AG08395 (cell line): ENCODE results near the gene TAF5L.
A peak's percentile ranks its signal among the peaks of the same experiment; 100 is the strongest.
"Not testable (repeated sequence)": the region's sequence is repeated elsewhere in the genome, so short reads cannot be mapped to it uniquely, and the experiment has no call there.

Experiments
- DNase-seq: peaks from one replicate; pipeline ENCODE4 v3.0.0; 2012; ENCODE audit warnings: mixed read lengths, low spot score

The TAF5L gene

DNA sequence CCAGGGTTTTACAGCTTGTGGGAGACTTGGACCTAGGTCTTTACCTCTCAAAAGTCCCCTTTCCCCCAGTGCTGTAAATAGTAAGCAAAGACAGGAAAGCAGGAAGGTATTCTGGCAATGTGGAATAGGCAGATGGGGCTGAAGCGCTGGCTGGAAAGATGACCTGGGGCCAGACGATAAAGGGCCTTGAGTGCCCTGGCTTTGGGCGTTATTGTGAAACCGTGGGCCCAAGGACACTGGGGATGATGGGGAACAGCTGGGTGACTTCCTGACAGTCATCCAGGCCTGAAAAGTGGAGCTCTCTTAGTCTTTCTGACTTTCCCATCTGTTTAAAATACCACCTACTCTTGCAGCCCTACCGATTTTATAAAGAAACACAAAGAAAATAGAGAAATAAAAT, 16.5 kb upstream of the TAF5L start:
- DNase-seq, result no peak

DNA sequence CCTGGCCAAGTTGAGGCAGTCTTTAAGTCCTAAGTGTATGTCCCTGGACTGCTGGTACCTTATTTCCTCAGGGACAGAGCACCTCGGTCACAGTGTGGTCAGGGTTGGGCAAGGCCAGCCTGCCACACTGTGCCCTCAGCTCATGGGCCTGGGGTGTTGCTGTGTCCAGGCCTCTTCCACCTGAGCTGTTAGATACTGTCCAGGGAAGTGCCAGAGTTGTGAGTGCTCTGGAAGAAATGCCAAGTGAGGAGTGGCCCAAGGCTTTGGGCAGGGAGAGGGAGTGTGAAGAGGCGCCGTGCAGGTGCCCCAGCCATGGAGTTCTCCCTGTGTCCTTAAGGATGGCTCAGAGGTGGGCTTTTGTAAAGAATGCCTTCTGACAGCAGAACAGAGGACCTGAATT, 15.4 kb upstream of the TAF5L start:
- no peak for DNase-seq

DNA sequence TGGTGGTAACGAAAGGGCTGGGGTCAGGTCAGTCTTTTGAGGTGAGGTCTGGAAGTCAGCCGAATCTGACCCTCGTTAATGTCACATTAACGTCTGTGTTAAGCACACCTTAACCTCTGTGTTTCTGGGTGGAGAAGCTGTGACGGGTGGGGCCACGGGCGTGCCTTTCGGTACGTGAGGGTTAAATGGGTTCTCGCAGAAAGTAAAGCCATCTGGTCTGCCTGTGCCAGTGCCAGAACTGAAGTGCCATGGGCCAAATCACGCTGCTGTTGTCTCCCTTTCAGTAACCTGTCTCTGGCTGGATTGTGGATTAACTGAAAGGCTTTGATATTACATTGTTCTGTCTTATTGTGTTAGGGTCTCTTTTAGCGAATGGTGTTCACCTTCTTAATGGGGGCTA, 14.5 kb upstream of the TAF5L start:
- no peak for DNase-seq

DNA sequence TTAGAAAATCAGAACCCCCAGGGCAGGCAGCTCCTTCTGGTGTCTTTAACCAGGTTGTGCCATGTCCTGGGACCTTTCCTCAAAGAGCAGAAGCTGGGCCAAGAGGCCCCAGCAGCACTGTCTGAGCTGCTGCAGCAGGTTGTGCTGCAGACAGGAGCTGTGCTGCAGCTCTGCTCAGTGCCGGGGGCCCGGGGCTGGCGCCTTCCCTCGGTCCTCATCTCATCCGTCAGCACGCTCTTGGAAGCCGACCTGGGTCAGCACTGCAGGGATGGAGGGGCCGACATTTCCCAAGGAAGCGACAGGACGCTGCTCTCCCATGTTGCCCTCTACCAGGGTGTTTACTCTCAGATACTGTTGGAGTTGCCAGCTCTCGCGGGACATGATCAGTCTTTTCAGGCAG, 11.8 kb upstream of the TAF5L start:
- DNase-seq, result no peak

DNA sequence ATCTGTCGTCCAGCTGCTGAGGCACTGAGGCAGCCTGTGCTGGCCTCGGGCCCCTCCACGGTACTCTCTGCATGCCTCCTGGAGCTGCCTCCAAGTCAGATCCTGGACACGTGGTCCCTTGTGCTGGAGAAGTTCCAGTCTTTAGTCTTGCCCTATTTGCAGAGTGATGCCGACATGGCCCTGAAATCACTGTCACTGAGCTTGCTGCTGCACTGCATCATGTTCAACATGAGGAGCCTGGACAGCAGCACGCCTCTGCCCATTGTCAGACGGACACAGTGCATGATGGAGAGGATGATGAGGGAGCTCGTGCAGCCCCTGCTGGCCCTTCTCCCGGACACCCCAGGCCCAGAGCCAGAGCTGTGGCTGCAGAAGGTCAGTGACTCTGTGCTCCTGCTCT, 10.1 kb upstream of the TAF5L start:
- no peak for DNase-seq

DNA sequence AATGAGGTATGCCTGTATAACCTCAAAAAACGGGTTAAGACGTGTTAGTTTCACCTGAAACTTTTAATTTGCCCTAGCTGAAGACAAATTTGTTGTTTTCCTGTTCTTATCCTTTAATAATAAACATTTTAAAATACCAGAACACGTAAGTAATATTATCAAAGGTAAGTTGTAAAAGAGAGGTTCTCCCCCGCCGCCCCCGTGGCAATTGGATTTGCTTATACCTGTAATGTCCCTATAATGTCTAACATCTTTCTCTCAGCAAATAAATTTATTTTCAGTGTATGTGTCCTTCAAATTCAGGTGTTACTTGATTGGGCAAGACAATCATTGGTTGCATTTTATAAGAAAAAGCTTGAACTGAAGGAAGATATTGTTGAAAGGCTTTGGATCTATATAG, 6.0 kb upstream of the TAF5L start:
- no peak for DNase-seq

DNA sequence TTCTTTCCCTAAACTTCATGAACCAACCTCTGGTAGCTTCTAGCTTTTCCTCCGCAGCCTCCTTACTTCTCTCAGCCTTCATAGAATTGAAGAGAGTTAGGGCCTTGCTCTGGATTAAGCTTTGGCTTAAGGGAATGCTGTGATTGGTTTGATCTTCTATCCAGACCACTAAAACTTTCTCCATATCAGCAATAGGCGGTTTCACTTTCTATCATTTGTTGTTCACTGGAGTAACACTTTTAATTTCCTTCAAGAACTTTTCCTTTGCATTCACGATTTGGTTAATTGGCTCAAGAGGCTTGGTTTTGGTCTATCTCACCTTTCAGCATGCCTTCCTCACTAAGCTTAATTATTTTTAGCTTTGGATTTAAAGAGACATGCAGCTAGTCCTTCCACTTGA, 5.2 kb upstream of the TAF5L start:
- DNase-seq, result no peak

DNA sequence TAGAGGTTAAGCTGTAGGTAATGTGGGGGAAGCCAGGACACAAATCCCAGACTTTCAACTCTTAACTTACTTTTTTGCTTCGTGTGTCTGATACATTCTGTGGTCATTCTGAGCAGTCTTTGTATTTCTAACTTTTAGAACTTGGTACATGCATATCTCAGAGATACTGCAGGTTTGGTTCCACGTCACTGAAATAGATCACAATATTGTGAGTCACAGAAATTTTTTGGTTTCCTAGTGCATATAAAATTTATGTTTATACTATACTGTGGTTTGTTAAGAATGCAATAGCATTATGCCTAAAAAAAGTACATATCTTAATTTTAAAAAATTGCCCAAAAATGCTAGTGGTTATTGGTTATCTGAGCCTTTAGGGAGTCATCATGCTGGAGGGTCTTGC, 3.3 kb upstream of the TAF5L start:
- DNase-seq, result no peak

DNA sequence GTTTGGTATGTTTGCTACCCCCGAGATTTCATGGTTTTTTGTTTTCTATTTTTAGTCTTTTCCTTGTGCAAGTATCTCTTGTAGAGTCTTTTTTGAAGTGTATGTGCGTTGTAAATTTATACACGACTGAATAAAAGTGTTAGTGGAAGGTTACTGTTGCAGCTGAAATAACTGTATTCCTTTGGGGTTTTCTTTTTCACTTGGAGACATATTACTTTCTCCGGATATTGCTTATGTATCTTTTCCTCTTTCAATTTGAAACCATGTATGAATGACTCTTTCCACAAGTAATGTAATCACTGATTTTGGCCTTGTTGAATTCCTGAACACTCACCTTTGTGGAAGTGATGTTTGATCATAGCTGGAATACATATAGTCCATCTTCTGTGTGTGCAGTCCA, 1.1 kb upstream of the TAF5L start:
- no peak for DNase-seq

DNA sequence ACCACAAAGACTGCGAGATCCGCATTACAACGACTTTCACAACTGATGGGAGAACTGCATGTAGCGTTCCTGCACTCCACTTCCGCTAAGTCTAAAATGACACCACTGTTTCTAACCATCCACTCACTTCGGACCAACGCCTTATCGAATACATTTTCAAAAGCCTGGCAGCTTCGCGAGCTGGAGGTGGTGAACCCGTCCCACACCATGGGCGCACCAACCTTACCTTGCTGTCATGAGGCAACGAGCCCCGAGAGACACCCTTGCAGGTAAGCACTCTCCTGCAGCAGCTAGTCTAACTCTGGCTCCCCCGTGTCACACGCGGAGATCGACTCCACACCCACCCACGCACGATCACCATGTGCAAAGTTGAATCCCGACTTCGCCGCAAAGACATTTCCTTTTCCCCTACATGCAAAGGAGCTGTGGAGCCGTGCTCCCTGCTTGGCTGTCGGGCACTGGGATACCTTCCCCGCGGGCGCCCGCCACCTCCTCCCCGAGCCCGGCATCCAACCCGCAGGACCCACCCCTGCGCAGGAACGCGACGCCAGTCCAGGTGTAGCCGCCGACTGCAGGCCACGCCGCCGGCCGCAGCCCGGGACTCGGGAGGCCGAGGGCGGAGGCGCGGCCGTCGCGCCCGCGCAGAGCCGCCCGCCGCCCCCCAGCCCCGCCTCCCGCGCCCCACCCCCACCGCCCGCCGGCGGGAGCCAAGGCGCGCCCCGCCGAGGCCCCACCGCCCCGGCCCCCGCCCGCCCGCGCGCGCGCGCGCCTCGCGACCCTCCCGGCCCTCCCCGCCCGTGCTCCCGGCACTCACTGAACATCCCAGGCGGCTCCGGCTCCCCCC, 629 bp downstream of the TAF5L start:
- DNase-seq, result peak; percentile 67

DNA sequence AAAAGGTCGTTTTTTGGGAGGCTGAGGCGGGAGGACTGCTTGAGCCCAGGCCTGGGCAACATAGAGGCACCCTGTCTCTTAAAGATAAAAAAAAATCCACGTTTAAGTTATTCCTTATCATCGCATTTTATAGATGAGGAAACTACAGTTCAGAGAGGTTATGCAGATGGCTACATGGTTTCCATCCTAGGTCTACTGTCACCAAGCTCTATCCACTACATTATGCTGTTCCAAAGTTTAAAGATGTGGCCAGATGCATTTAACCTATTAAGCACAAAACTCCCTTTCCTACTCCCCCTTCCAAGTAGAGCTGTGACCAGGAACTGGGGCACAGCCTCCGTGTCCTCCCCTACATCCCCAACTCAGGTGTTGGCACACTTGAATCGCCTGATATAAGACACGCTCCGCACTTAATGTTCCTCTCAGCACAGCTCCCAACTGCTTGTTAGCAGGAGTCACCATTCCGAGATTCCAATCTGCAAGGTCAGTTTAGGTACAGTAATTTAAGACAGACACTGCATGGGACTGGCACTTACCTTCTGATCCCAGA, 1.3 kb downstream of the TAF5L start:
- DNase-seq, result no peak

DNA sequence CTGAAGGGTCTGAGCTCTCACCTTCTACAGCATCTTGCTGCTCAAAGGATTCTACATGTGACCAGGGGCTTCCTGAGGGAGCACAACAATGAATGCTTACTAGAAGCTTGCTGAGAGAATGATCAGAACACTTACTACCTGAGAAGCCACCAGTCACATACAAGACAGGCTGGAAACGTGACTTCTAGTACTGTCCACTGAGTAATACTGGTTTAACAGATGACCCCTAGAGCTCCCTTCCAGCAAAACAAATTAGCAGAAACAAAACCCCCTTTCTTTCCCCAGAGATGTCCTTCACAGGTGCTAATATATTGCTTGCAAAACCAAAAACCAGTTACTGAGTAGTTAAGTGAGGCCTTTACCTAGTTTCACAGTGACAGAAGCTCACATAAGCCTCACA, 2.1 kb downstream of the TAF5L start:
- no peak for DNase-seq

DNA sequence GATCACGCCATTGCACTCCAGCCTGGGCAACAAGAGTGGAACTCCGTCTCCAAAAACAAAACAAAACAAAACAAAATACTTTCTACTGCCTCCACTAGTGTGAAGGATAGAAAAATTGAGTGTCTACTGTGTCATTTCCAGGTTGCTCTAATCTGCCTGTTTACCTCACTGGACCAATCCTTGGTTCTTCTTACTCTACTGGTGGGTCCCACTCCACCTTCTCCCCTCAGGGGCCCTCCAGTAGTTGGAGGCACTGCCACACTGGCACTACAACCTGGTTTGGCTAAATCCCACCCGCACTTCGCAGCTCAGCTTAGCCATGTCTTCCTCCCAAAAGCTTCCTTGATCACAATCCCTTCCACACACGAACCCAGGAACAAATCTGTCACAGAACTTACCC, 2.7 kb downstream of the TAF5L start:
- DNase-seq, result no peak

DNA sequence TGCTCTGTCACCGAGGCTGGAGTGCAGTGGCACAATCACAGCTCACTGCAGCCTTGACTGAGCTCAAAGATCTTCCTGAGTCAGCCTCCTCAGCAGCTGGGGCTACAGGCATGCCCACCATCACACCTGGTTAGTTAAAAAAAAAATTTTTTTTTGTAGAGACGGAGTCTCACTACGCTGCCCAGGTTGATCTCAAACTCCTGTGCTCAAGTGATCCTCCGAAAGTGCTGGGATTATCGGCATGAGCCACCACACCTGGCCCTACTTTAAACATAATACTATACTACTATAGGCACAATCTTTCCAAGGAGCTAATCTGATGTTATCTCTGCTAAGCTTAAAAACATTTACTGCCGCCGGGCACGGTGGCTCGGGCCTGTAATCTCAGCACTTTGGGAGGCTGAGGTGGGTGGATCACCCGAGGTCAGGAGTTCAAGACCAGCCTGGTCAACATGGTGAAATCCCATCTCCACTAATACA, 3.2 kb downstream of the TAF5L start:
- DNase-seq, result not testable (repeated sequence)

DNA sequence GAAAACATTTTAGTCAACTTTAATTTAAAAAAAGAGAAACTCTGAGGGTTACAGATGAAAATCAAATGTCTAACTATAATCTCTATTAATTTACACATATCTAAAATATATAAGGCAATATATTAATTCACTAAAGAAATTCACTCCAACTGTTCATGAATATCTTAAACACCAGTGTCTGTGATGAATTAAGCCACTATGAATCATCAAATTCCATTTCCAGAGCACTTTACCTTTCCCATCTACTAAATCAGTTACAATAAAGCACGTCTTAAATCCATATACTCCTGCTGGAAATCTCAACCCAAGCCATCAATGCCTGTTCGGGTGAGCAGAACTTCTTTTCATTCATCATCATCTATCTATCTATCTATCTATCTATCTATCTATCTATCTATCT, 4.3 kb downstream of the TAF5L start:
- no peak for DNase-seq

DNA sequence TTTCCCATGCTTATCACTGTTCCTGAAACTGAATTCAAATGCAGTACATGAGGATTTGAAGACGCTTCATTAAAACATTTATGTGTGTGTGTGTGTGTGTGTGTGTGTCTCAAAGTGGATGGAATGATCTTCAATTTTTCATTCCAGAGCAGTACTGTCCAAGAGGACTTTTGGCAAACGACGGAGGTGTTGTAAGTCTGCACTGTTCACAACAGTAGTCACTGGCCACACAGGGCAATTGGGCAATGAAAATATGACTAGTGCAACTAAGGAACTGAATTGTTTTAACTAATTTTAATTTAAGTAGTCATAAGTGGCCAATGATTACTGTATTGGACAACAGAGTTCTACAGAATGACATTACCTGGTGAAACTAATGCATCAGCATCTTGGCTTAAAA, 5.0 kb downstream of the TAF5L start:
- peak; percentile 59 for DNase-seq

DNA sequence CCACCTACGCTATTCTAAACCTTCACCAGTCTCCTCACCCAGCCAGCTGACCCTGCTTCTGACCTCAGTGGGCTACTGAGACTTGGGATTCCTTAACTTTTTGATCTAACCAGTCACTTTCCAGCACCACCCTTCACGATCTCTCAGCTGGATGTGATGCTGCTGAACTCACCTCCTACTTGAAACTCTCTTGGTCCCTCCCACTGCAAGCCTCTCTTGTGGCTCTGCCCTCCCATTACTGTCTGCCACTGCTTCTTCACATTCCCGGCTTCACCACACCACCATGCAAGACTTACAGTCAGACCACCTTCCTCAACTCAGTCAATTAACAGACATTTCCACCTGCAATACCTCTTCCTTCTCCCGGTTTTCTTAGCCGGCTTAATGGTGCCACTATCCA, 6.3 kb downstream of the TAF5L start:
- DNase-seq, result no peak

DNA sequence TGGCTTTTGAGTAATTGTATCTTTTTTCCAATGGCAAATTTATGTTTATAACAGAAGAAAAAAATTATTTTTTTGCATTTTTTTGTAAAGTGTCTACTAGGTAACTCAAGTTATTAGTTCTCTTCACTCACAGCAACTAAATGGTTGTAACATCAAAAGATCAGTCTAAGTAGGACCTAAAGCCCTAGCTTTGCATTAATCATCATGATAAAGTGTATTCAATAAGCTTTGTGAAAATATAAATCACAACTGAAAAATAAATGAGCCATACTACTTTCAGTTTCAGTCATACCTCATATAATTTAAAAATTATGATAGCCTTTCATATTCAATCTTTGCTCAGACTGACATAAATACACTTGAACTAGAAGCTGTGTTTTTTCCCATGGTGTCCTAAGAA, 6.9 kb downstream of the TAF5L start:
- no peak for DNase-seq

DNA sequence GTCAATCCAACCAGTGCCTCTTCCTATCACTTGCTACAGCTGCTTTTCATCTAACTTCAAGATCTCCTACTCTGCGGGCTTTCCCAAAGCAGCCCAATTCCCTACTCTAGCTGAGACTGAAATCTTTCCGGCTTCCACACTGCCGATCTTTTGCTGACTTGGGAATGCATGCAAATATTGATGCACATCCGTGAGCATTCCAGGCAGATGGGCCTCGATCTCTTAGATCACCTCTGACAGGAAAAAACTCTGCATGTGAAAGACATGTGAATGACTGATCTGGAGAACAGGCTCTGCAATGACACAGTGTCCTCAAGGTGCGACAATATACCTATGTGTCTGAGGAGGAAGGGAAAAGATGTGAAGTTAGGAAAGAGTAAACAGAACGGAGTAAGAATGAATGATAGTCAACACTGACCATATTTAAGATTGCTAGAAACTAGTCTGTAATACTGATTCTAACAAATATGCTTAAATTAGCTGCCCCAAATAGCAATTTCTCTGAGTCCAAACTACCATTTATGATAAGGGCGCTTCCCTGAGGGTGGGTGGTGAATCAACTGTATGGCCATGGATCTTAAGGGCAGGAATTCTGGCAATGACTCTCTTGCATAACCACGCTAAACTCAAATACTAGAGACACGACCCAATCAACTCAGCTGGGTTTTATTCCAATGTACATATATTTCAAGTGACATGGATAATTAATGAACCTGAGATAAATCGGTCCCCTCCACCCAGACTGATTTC, 8.4 kb downstream of the TAF5L start:
- no peak for DNase-seq

DNA sequence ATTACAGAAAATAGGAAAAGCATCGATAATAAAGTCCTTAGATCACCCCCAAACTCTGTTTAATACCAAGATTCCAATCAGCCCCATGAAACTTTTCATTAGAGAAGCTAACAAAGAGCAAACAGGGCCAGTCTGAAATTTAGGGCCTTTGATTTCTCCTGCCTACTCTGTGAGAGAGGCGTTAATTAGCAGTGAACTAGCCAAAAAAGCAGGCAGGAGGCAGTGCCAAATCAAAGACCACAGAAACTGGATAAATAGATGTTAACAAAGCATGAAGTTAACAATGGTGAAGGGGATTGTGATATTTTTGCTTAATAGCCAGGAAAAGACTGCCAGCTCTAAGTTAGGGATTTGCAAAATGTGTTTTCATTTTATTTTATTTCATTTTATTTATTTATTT, 11.2 kb downstream of the TAF5L start:
- no peak for DNase-seq

DNA sequence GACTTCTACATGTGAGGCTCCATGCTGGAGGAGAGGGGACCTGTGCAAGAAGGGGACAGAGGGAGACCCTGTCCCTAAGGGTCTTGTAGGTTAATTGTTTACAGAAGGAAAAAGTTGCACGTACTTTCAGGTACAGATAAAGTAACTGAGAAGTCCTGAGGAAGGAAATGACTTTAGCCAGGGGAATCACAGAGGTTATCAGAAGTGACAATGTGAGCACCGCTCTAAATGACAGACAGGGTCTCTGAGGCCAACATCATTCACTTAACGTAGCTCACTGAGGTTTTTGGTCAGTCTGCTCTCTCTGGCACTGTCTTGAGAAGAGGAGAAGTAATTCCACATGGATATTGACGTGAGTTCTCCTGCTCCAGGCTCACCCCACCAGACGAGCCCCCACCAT, 12.0 kb downstream of the TAF5L start:
- DNase-seq, result no peak

DNA sequence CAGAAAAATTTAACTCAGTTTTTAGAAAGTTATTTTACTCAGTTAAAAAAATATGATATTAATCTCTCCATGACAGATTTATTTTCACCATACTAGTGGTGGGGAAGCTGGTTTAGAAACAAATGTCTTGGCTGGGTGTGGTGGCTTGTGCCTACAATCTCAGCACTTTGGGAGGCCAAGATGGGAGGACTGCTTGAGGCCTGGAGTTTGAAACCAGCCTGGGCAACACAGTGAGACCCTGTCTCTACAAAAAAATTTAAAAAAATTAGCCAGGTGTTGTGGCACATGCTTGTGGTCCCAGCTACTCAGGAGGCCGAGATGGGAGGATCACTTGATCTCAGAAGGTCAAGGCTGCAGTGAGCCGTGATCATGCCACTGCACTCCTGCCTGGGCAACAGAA, 17.3 kb downstream of the TAF5L start:
- DNase-seq, result no peak

DNA sequence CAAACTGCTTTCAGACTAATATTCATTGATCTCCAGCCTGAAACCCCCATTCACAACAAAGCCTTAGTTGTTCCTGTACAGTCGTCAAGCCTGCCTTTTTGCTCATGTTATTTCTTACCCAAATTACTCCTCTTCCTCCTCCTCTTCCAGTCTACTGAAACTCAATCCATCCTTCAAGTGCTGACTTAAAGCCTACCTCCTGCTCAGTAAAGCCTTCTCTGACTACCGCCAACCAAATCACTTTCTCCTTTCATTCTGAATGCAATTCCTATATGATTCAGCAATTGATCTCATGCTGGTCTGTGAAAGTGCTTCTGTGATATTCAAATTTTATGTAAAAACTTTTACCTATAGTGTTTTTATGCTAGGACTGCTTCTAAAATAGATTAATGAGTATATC, 18.6 kb downstream of the TAF5L start:
- DNase-seq, result no peak
